HG02759 (cell line): ENCODE results near the gene BANF1.
A peak's percentile ranks its signal among the peaks of the same experiment; 100 is the strongest.

ENCODE experiments used
- ATAC-seq: cut with Tn5 transposase; IDR thresholded peaks from one replicate; pipeline ENCODE4 v1.9.1; 2021; ENCODE audit warnings: mild to moderate bottlenecking, moderate library complexity; ENCODE audit not compliant: unreplicated experiment

BANF1 gene

GRCh38 chr11:65978391-65979238 lies 23.7 kb upstream of the BANF1 start:
- ATAC-seq = no peak

DNA sequence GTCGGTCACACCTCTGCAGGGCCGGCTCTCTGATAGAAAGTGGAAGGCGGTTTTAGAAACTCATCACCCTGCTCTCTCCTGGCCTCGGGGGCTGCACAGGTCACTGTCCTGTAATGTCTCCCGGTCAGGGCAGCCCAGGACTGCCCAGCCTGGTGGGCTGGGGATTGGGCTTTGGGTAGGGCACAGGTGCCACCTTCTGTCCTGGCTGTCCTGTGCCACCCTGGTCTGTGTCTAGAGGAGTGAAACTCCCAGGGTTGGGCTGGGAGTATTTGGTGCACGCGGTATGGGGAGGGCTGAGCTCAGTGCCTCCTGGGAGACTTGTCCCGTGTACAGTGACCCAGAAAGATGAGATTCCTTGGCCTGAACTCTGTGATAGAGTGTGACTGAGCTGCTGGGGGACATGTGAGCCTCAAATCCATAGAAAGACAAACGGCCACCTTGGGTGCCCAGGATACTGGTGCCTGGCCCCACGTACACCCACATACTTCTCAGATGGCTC lies 23.0 kb upstream of the BANF1 start:
- no peak for ATAC-seq

GRCh38 chr11:65981101-65981740 lies 21.1 kb upstream of the BANF1 start:
- no peak for ATAC-seq

- no peak for ATAC-seq
Measured at GRCh38 chr11:65981972-65982823, 20.1 kb upstream of the BANF1 start.

DNA sequence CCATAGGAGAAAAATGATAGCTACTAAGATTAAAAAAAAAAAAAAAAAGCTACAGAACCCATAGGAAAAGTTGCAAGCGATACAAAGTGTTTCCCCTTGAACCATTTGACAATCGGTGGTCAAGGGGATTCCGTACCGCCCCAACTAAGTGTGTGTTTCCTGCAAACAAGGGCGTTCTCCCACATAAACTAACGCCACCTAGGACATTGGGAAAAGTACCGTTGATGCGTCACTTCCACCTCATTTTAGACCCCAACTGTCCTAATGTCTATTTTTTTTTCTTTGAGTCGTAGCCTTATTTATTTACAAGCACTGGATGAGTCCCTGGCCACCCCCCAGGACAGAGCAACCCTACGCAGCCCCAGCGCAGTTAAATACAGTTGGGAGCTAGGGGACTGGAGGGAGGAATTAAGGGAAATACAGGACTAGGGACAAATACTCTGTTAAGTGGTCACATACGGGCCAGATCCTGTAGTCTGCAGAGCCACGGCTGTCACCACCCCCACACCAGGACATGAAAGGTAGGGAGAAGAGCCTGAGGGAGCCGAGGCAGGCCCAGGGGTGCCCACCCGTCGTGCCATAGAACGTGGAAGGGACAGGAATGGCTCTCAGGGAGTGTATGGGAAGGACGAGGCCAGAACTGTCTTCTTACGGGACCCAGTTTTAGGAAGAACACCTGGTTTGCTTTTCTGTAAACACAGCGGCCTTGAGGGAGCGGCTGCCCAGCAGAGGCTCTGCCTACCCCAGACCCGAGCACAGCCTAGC lies 19.3 kb upstream of the BANF1 start:
- ATAC-seq = no peak

GRCh38 chr11:65983589-65983987 lies 18.7 kb upstream of the BANF1 start:
- ATAC-seq = no peak

- no peak for ATAC-seq
Measured at GRCh38 chr11:65987336-65987735, 15.0 kb upstream of the BANF1 start.

GRCh38 chr11:65988791-65989592 lies 13.3 kb upstream of the BANF1 start:
- peak; percentile 82 for ATAC-seq

GRCh38 chr11:65992056-65992455 lies 10.2 kb upstream of the BANF1 start:
- ATAC-seq = no peak

DNA sequence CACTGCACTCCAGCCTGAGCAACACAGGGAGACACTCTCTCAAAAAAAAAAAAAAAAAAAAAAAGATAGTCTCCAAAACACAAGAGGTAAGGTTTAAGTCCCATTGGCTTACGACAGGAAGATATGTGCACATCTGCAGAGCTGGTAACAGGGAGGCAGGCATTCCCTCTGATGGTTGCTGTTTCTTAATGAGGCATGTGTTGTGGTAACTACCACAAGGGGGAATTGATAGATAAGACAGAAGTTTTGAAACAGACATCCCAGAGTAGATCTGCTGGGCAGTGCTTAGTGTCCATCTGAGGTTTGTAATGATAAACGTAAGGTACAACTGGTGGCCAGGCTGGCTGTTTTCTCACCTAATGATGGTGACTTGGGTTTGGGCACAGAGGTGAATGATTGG lies 5.0 kb upstream of the BANF1 start:
- ATAC-seq = no peak

DNA sequence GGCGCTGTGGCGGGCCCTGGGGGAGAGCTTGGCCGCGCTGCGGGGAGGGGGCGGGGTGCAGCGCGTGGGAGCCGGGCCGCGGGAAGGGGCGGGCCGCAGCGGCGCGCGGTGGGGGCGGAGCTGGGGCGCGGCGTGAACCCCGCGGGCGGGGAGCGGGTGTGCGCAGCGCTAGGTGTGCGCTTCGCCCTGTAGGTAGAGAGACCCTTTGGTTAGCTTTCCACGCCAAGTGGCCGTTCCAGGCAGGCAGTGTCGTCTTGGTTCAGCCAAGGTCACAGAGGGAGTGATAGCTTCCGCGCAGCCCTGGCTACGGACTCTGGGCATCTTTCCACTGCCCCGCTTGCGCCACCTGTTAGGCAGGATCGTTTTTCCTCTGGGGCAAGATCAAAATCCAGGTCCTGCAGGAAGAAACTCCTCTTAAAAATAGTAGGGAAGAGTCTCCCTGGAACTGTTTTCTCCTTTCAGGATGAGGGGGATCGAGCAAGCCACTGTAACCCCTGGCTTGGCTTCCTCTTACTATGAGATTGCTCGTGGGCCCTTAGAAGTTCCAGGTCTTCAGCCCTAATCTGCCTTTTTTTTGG lies 434 bp downstream of the BANF1 start:
- peak; percentile 59 for ATAC-seq

- no peak for ATAC-seq
Measured at GRCh38 chr11:66003291-66003690, 988 bp downstream of the BANF1 start.

GRCh38 chr11:66004186-66004585 lies 1.9 kb downstream of the BANF1 start:
- no peak for ATAC-seq

DNA sequence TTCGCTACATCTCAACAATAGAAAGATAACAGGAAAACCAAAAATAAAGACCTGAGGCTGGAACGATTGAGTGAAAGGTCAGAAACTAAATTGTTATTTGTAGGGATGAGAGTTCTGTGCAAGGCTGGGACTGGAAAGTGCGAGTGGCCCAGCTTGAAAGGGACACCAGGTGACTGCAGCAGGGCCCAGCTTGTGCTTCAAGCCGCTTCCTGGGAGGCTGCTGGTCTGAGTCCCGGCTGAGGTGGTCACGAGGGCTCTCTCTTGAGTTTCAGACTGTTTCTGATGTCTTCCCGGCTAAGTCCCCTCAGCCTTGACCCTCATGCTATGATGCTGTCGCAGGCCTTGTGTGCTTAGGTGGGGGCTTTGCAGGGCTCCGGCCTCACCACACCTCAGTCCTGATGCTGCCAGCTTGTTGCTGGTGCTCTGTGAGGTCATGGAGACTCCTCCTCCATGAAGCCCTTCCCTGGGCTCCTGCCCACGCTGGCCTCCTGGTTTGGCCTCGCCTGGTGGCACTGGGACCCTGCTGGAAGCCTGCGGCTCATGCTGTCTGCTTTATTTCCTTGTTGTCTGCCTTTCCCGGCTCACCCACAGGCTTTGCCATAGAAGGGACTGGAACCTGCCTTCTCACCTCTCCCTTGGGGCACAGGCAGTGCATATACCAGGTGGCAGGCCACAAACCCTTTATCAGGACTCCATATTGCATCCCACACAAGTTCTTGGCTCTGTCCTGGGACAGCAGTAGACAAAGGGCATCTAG lies 4.0 kb downstream of the BANF1 start:
- no peak for ATAC-seq

- no peak for ATAC-seq
Measured at GRCh38 chr11:66006891-66007176, 4.5 kb downstream of the BANF1 start.

- no peak for ATAC-seq
Measured at GRCh38 chr11:66007201-66007634, 4.9 kb downstream of the BANF1 start.

DNA sequence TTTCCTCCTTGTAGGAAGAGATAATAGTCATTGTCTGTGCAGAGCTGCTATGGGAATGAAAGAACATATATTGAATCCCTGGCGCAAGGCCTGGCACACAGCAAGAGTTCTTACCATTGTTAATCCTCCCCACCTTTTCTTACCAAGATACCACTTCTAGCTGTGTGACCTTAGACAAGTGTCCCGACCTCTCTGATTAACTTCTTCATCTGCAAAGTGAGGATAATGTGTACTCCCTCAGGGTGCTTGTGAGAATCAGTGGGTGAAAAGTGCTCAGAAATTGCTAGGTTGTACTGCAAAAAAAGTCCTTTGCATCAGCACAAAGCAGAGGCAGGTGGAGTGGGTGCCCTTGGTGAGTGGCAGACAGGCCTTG lies 5.8 kb downstream of the BANF1 start:
- ATAC-seq = no peak

GRCh38 chr11:66008468-66009101 lies 6.3 kb downstream of the BANF1 start:
- no peak for ATAC-seq
